Astrocyte (in vitro differentiated cells and primary cell): ENCODE measurements around the gene UHRF1. TPM values are rescaled to one million over a fixed set of nuclear protein-coding genes. Genes with fewer than 3 reads are reported as not detected.
A peak's percentile ranks its signal among the peaks of the same experiment; 100 is the strongest.

ENCODE experiments used
- DNase-seq: peaks from one replicate; pipeline ENCODE4 v3.0.0-alpha.2; 2010; ENCODE audit warnings: low read depth
- FAIRE-seq: peaks from 2 replicates; lab custom pipeline; 2011; peaks lifted over from hg19 to GRCh38; lab: Jason Lieb, UNC
- H2AFZ ChIP-seq: 2 replicates; pipeline ENCODE4 v1.6.0; 2012; ENCODE audit warnings: low read depth, low read length, inconsistent platforms
- H3K27ac ChIP-seq: 2 replicates; pipeline ENCODE4 v1.5.1; 2011; ENCODE audit warnings: low read depth, low read length, inconsistent platforms
- H3K27me3 ChIP-seq: 2 replicates; pipeline ENCODE4 v1.6.0; 2011; ENCODE audit warnings: low read length, inconsistent platforms; ENCODE audit not compliant: insufficient read depth
- H3K36me3 ChIP-seq: 2 replicates; pipeline ENCODE4 v1.5.1; 2011; ENCODE audit warnings: low read length, inconsistent platforms; ENCODE audit not compliant: insufficient read depth
- H3K4me1 ChIP-seq: 2 replicates; pipeline ENCODE4 v1.5.1; 2011; ENCODE audit warnings: low read length, inconsistent platforms; ENCODE audit not compliant: insufficient read depth
- H3K4me2 ChIP-seq: 2 replicates; pipeline ENCODE4 v1.6.0; 2012; ENCODE audit warnings: low read length, inconsistent platforms
- H3K4me3 ChIP-seq: 2 replicates; pipeline ENCODE4 v1.5.1; 2011; ENCODE audit warnings: low read depth, mild to moderate bottlenecking, low read length, inconsistent platforms; ENCODE audit not compliant: insufficient read depth
- H3K79me2 ChIP-seq: 2 replicates; pipeline ENCODE4 v1.6.0; 2012; ENCODE audit warnings: mild to moderate bottlenecking, low read length, inconsistent platforms; ENCODE audit not compliant: insufficient read depth
- H3K9ac ChIP-seq: 2 replicates; pipeline ENCODE4 v1.6.0; 2012; ENCODE audit warnings: mild to moderate bottlenecking, low read length, inconsistent platforms
- H3K9me3 ChIP-seq: 2 replicates; pipeline ENCODE4 v1.5.1; 2012; ENCODE audit warnings: low read depth, mild to moderate bottlenecking, low read length, inconsistent platforms; ENCODE audit not compliant: insufficient read depth
- H4K20me1 ChIP-seq: 2 replicates; pipeline ENCODE4 v1.6.0; 2012; ENCODE audit warnings: low read length, inconsistent platforms; ENCODE audit not compliant: insufficient read depth
- H3K27ac Mint-ChIP-seq: one replicate; pipeline ENCODE4 v1.8.0; 2021; ENCODE audit warnings: mild to moderate bottlenecking, mixed read lengths; ENCODE audit not compliant: unreplicated experiment
- H3K27me3 Mint-ChIP-seq: one replicate; pipeline ENCODE4 v1.8.0; 2021; ENCODE audit warnings: low read depth, mixed read lengths; ENCODE audit not compliant: unreplicated experiment
- H3K36me3 Mint-ChIP-seq: one replicate; pipeline ENCODE4 v1.8.0; 2021; ENCODE audit warnings: low read depth, mixed read lengths; ENCODE audit not compliant: unreplicated experiment
- H3K4me1 Mint-ChIP-seq: one replicate; pipeline ENCODE4 v1.8.0; 2021; ENCODE audit warnings: low read depth, mixed read lengths; ENCODE audit not compliant: unreplicated experiment
- H3K4me3 Mint-ChIP-seq: one replicate; pipeline ENCODE4 v1.8.0; 2021; ENCODE audit warnings: mild to moderate bottlenecking, moderate library complexity, mixed read lengths; ENCODE audit not compliant: unreplicated experiment
- H3K9me3 Mint-ChIP-seq: one replicate; pipeline ENCODE4 v1.8.0; 2021; ENCODE audit warnings: mild to moderate bottlenecking, mixed read lengths; ENCODE audit not compliant: unreplicated experiment
- CTCF ChIP-seq: IDR thresholded peaks from 2 replicates; pipeline ENCODE4 v1.5.1; 2011; ENCODE audit warnings: low read depth, mild to moderate bottlenecking, inconsistent platforms, low read length, moderate library complexity; ENCODE audit not compliant: insufficient read depth
- EZH2 ChIP-seq: IDR thresholded peaks from 2 replicates; pipeline ENCODE4 v1.6.1; 2012; ENCODE audit warnings: mild to moderate bottlenecking, low read length, inconsistent platforms; ENCODE audit not compliant: insufficient read depth
- total RNA-seq: library from RNA; stranded (reverse); gene quantifications from 2 replicates; pipeline ENCODE4 v1.2.1, GENCODE V29; 2021

UHRF1 gene
- total RNA-seq, 1 donor from 2014 or later: 16.2 TPM

DNA sequence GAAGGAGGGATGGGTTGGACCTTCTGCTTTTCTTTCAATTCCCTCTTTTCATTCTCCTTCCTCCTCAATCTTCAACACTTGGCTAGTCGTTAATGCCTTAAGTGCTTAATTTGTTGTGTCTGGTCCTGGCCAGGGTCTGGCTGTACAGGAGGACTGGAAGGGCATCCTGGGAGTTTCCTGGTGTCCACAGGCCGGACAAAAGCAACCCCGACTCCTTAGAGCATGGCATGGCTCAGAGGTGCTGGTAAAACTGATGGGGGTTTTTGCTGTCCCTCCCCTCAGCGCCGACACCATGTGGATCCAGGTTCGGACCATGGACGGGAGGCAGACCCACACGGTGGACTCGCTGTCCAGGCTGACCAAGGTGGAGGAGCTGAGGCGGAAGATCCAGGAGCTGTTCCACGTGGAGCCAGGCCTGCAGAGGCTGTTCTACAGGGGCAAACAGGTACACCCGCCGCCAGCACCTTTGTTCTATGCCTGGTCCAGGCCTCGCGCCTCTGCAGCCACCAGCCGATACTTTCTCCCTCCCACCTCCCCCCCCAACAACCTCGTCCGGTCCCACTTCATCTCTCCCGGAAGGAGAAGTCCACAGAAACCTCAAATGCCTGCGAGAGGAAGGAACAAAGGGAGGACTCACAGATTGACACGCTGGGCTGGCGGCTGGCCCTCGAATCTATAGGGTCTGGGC, 1.4 kb downstream of the UHRF1 start:
- peak overlapping the region; percentile 70 for H3K27ac Mint-ChIP-seq
- FAIRE-seq: no peak
- peak overlapping the region; percentile 59 for H2AFZ ChIP-seq

DNA sequence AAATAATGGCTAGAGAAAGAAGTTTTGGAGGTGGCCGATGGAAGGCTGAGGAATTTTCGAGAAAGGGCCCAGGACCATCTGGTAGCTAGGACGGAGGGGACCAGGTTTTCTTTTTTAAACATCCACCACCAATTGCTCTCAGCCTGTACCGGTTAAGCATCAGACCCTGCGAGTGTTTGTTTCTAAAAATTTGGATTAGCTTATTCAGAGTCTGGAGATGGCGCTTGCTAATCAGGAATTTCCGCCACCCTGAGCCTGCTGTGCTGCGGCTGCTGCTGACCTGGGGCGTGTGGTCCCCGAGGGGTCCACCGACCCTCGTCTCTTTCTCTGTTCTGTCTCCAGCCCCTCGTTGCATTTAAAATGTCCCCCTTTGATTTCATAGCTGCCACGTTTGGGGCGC, 2.0 kb downstream of the UHRF1 start:
- H3K4me1 ChIP-seq: peaks cover 54% of the 10 kb centered on the region
- Mint-ChIP-seq H3K27me3 (peaks cover 11% of the 10 kb centered on the region), H3K4me1 (peaks cover 35% of the 10 kb centered on the region), H3K36me3 (peaks cover 5% of the 10 kb centered on the region), H3K4me3 (peak overlapping the region; percentile 73), H3K9me3 (no peaks in the 10 kb centered on the region), H3K27ac (peak overlapping the region; percentile 70)
- FAIRE-seq (no peak), DNase-seq (peak; percentile 24)
- peaks cover 4% of the 10 kb centered on the region for H3K36me3 ChIP-seq
- peak overlapping the region; percentile 92 for H3K4me2 ChIP-seq
- peaks cover 2% of the 10 kb centered on the region for H3K27me3 ChIP-seq
- H3K9ac ChIP-seq: peak overlapping the region; percentile 92
- H2AFZ ChIP-seq: peak overlapping the region; percentile 59
- H3K4me3 ChIP-seq: peak overlapping the region; percentile 69
- peaks cover 7% of the 10 kb centered on the region for H4K20me1 ChIP-seq
- H3K9me3 ChIP-seq: no peaks in the 10 kb centered on the region
- H3K27ac ChIP-seq: peak overlapping the region; percentile 95
- peaks cover 48% of the 10 kb centered on the region for H3K79me2 ChIP-seq
- TF ChIP-seq EZH2: no peak
- no peak for TF ChIP-seq CTCF

More for the DNA sequence above, 1.4 kb downstream of the UHRF1 start:
- H4K20me1 ChIP-seq: peaks cover 7% of the 10 kb centered on the region
- Mint-ChIP-seq H3K4me1 (peaks cover 32% of the 10 kb centered on the region), H3K9me3 (no peaks in the 10 kb centered on the region), H3K4me3 (peak overlapping the region; percentile 86), H3K27me3 (peaks cover 11% of the 10 kb centered on the region), H3K36me3 (peaks cover 5% of the 10 kb centered on the region)
- H3K4me3 ChIP-seq: peak overlapping the region; percentile 69
- H3K9ac ChIP-seq: peak overlapping the region; percentile 92
- no peaks in the 10 kb centered on the region for H3K9me3 ChIP-seq
- H3K4me1 ChIP-seq: peaks cover 48% of the 10 kb centered on the region
- H3K36me3 ChIP-seq: peaks cover 4% of the 10 kb centered on the region
- H3K4me2 ChIP-seq: peak overlapping the region; percentile 92
- H3K79me2 ChIP-seq: peaks cover 42% of the 10 kb centered on the region
- TF ChIP-seq CTCF: no peak
- TF ChIP-seq EZH2: no peak
- DNase-seq: peak; percentile 76
- H3K27me3 ChIP-seq: peaks cover 2% of the 10 kb centered on the region
- peak overlapping the region; percentile 95 for H3K27ac ChIP-seq
